K562 treated with DMSO at 1 percent for 24 hours (cell line): ENCODE results near the gene ASPRV1. TPM values are rescaled to one million over a fixed set of nuclear protein-coding genes. Genes with fewer than 3 reads are reported as not detected.

Experiments
- total RNA-seq: library from RNA; unstranded; fragments of 300-600 nt; gene quantifications from 2 replicates; pipeline ENCODE4 v1.2.3, GENCODE V29; 2022; ENCODE audit warnings: low read depth; ENCODE audit not compliant: insufficient read depth

The ASPRV1 gene
- 1.1 and 1.4 TPM in 2 replicates for total RNA-seq

DNA sequence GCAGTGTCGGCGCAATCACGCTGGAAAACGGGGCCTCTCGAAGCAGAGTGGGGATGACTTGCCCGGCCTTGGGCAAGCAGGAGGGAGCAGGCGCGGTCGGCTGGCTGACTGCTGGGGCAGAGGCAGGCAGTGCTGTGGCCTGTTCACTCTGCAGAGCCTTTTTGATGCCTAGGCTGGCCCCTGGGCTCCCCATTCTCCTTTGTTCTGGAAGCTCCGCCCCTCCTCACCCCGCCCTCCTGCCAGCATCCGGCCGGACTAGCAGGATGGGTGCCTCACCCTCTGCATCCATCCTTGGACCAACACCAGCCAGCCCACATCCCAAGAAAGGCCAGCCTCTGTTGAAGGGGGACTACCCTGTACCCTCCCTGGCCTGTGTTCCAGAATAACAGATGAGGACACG is at the start of gene ASPRV1:
TSS of gene ASPRV1 (minus strand) at position 136 of the 400 bp plus-strand sequence. CDS start 195 bp downstream, outside the sequence.

DNA sequence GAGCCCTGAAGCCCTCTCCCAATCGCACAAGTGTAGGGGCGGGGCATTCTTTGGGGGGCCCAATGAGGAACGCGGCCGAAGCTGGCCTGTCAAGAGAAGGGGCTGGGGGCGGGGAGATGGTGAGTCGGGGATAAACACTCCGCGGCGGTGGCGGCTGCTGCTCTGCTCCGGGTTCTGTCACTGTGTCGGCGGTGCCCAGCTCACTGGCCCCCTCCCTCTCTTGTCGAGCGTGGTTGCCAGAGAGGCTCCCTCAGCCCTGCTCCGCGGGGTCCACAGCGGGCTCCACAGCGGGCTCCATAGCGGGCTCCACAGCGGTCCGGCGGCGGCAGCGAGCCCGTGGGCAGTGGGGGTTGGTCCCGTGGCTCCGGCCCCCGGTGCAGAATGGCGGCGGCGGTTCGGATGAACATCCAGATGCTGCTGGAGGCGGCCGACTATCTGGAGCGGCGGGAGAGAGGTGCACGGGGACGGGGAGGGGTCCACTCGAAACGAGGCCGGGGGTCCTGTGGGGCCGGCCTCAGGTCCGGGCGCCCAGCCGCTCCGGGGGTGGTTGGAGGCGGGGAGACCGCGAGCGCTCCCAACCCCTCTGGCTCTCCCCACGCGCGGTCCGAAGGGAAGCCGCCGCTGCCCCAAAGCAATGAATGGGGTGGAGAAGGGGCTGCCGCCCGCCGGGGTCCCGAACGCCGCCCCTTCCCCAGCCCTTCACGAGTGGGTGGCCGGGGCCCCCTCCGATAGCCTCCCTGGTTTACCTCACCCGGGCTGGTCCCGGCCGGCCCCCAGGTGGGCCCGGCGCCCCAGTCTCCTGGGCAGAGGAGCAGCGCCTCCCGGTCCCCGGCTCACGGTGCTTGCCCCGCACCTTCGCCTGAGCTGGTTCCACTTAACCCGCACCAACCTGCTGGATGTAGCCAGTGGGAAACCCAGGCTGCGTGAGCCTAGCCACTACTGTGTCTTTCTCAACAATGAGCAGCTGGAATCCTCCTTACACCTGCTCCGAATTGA is 46.2 kb downstream of the ASPRV1 start, which contains the start of gene MXD1:
TSS of gene MXD1 (plus strand) at position 160 of the 996 bp plus-strand sequence. CDS start at position 382, 222 bp downstream.

Other genes starting within 250 kb of the ASPRV1 start
- 24.4 and 24.7 TPM in 2 replicates for gene ANXA4, start 219.5 kb downstream of the ASPRV1 start, total RNA-seq
- 19.1 and 24.8 TPM in 2 replicates for gene GMCL1, start 132.0 kb downstream of the ASPRV1 start, total RNA-seq
- gene SNRNP27, start 67.7 kb downstream of the ASPRV1 start, total RNA-seq, result 56.0 and 60.1 TPM in 2 replicates
- gene MXD1, start 46.5 kb downstream of the ASPRV1 start, total RNA-seq, result 7.7 and 8.5 TPM in 2 replicates
- gene PCBP1, start 125.8 kb upstream of the ASPRV1 start, total RNA-seq, result 578 and 581 TPM in 2 replicates
- gene C2orf42, start 229.4 kb upstream of the ASPRV1 start, total RNA-seq, result 5.0 and 5.4 TPM in 2 replicates